ENCODE measurements around the gene C2CD2. TPM values are rescaled to one million over a fixed set of nuclear protein-coding genes. Genes with fewer than 3 reads are reported as not detected.

Gene C2CD2
- total RNA-seq, 2 donors from 2014 or later: 59.5 to 77.3 TPM

DNA sequence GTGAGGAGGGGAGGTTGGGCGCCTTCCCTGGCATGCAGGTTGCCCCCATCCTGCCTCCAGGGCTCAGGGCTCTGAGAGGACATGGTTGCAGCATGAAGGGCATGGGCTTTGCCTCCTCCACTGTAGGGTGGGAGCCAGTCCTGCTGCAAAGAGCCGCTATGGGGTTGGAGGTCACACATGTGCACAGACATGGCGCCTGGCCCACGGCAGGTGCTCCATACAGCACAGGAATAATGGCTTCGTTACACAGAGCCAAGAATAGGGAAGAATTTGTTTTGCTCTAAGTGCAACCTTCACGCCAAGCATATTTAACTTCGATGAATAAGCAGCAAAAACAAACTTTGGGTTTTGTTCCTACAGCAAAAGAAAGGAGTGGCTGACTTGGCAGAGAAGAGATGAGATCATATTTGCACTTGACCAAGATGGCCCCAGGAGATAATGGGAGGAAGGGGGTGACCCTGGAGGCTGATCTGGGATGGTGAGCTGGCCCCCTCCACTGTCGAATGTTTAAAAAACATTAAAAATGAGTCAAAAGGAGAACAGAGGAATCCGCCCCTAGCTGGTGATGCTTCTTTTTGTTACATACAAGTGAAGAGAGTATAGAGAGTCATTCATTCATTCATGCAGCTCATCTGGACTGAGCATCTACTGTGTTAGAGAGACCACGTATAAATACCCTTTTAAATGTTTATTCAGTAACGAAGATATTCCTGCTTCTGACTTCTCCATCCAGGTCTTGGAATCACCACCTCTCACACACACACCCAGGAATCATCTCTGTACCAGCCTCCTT, 12.4 kb upstream of the C2CD2 start:
- no peak overlapping the region for H3K4me3 ChIP-seq
- ATAC-seq (ENCODE audit: insufficient number of reproducible peaks, low FRiP score, low read depth): no peak
- H3K36me3 ChIP-seq: no peaks in the 10 kb centered on the region
- H3K27me3 ChIP-seq (replicated peaks; ENCODE audit: insufficient read depth): no peaks in the 10 kb centered on the region
- DNase-seq (ENCODE audit: low spot score): no peak
- no peak overlapping the region for H3K27ac ChIP-seq
- TF ChIP-seq CTCF (IDR thresholded peaks at IDR 0.05): no peak
- no peaks in the 10 kb centered on the region for H3K4me1 ChIP-seq (ENCODE audit: control insufficient read depth in 1 of 2, low read depth in 2 of 2)
- H3K9me3 ChIP-seq: no peaks in the 10 kb centered on the region

- no peak overlapping the region for H3K27ac ChIP-seq
- no peak overlapping the region for H3K4me3 ChIP-seq
- H3K4me1 ChIP-seq (ENCODE audit: control insufficient read depth in 1 of 2, low read depth in 2 of 2): no peaks in the 10 kb centered on the region
- no peaks in the 10 kb centered on the region for H3K36me3 ChIP-seq
- no peaks in the 10 kb centered on the region for H3K27me3 ChIP-seq (replicated peaks; ENCODE audit: insufficient read depth)
- no peaks in the 10 kb centered on the region for H3K9me3 ChIP-seq
- ATAC-seq (ENCODE audit: insufficient number of reproducible peaks, low FRiP score, low read depth) (no peak), DNase-seq (ENCODE audit: low spot score) (no peak)
- no peak for TF ChIP-seq CTCF (IDR thresholded peaks at IDR 0.05)
Measured at GRCh38 chr21:41965461-41966013, 11.7 kb upstream of the C2CD2 start.

- DNase-seq (ENCODE audit: low spot score) (no peak), ATAC-seq (ENCODE audit: insufficient number of reproducible peaks, low FRiP score, low read depth) (no peak)
- Histone ChIP-seq H3K27me3 (replicated peaks; ENCODE audit: insufficient read depth) (no peaks in the 10 kb centered on the region), H3K9me3 (no peaks in the 10 kb centered on the region), H3K4me3 (no peak overlapping the region), H3K4me1 (ENCODE audit: control insufficient read depth in 1 of 2, low read depth in 2 of 2) (peaks cover 0 to 3% of the 10 kb centered on the region in 2 donors), H3K36me3 (no peaks in the 10 kb centered on the region), H3K27ac (no peak overlapping the region)
- TF ChIP-seq CTCF (IDR thresholded peaks at IDR 0.05): no peak
Measured at GRCh38 chr21:41965045-41965444, 11.2 kb upstream of the C2CD2 start.

GRCh38 chr21:41964171-41964570, 10.4 kb upstream of the C2CD2 start:
- H3K4me1 ChIP-seq (ENCODE audit: control insufficient read depth in 1 of 2, low read depth in 2 of 2): peaks cover 0 to 8% of the 10 kb centered on the region in 2 donors

More at GRCh38 chr21:41964171-41964570, 10.4 kb upstream of the C2CD2 start:
- no peak overlapping the region for H3K27ac ChIP-seq
- no peak for TF ChIP-seq CTCF (IDR thresholded peaks at IDR 0.05)
- H3K4me3 ChIP-seq: no peak overlapping the region
- no peaks in the 10 kb centered on the region for H3K9me3 ChIP-seq
- no peaks in the 10 kb centered on the region for H3K36me3 ChIP-seq
- DNase-seq (ENCODE audit: low spot score) (no peak), ATAC-seq (ENCODE audit: insufficient number of reproducible peaks, low FRiP score, low read depth) (no peak)
- no peaks in the 10 kb centered on the region for H3K27me3 ChIP-seq (replicated peaks; ENCODE audit: insufficient read depth)
